H1 (cell line): ENCODE measurements around the gene SMYD3. TPM values are rescaled to one million over a fixed set of nuclear protein-coding genes. Genes with fewer than 3 reads are reported as not detected.

ENCODE experiments used
- CTCF ChIA-PET: fragments of 300-600 bp; sonication (Branson Sonifier 250); formaldehyde crosslinking; loops from one replicate; lab custom pipeline; 2021; ENCODE audit not compliant: partially characterized antibody; lab: Charles Lee
- POLR2A ChIA-PET: fragments of 300-600 bp; sonication (Branson Sonifier 250); formaldehyde crosslinking; loops from one replicate; lab custom pipeline; 2021; ENCODE audit warnings: inconsistent platforms; ENCODE audit not compliant: partially characterized antibody; lab: Charles Lee
- DNase-seq, 2 experiments: peaks; one replicate each; pipeline versions ENCODE4 v3.0.0 to v3.0.0-alpha.2; 2010 to 2022; ENCODE audit warnings: low spot score in 2 of 2, low read depth in 1 of 2, mixed read lengths in 1 of 2
- FAIRE-seq: peaks from 2 replicates; lab custom pipeline; 2011; peaks lifted over from hg19 to GRCh38; lab: Jason Lieb, UNC
- H2AFZ ChIP-seq: 2 replicates; pipeline ENCODE4 v1.8.1; 2012; ENCODE audit warnings: low read length, inconsistent platforms
- H2AK5ac ChIP-seq: 2 replicates; pipeline ENCODE4 v1.6.1; 2013; ENCODE audit warnings: low read depth, low read length
- H2BK120ac ChIP-seq: replicated peaks from 2 replicates; pipeline ENCODE3; 2013; ENCODE audit warnings: low read depth, low read length, inconsistent platforms
- H2BK12ac ChIP-seq: 2 replicates; pipeline ENCODE4 v1.6.1; 2013; ENCODE audit warnings: low read depth, low read length
- H2BK15ac ChIP-seq: 2 replicates; pipeline ENCODE4 v1.6.1; 2013; ENCODE audit warnings: low read length
- H2BK20ac ChIP-seq: 2 replicates; pipeline ENCODE4 v1.6.1; 2013; ENCODE audit warnings: low read length
- H2BK5ac ChIP-seq: 2 replicates; pipeline ENCODE4 v1.6.1; 2013; ENCODE audit warnings: low read depth, low read length
- H3K14ac ChIP-seq: 2 replicates; pipeline ENCODE4 v1.6.1; 2013; ENCODE audit warnings: inconsistent platforms; ENCODE audit not compliant: insufficient read length
- H3K18ac ChIP-seq: 2 replicates; pipeline ENCODE4 v1.6.1; 2013; ENCODE audit warnings: low read length; ENCODE audit errors: extremely low read depth
- H3K23ac ChIP-seq: 2 replicates; pipeline ENCODE4 v1.6.1; 2013; ENCODE audit warnings: inconsistent platforms; ENCODE audit not compliant: insufficient read length
- H3K23me2 ChIP-seq: 2 replicates; pipeline ENCODE4 v1.6.1; 2013; ENCODE audit warnings: low read depth, low read length
- H3K27ac ChIP-seq: 2 replicates; pipeline ENCODE4 v1.6.1; 2011; ENCODE audit warnings: low read depth, low read length, inconsistent platforms
- H3K27me3 ChIP-seq, 4 experiments: replicated peaks in 1 of 4; 1 replicate in 1 of 4; 2 replicates in 3 of 4; pipeline versions ENCODE4 v1.6.1 to v1.8.1; 2011 to 2013; ENCODE audit warnings: low read length in 3 of 4, mild to moderate bottlenecking in 3 of 4, inconsistent platforms in 2 of 4, mixed read lengths in 2 of 4, moderate library complexity in 1 of 4; ENCODE audit not compliant: control insufficient read depth in 3 of 4, insufficient read depth in 3 of 4; ENCODE audit errors: extremely low read depth in 1 of 4
- H3K36me3 ChIP-seq, 4 experiments: 2 replicates each; pipeline versions ENCODE4 v1.6.1 to v1.8.1; 2011 to 2013; ENCODE audit warnings: mild to moderate bottlenecking in 4 of 4, low read length in 3 of 4, moderate library complexity in 2 of 4, control low read depth in 1 of 4, inconsistent platforms in 1 of 4; ENCODE audit not compliant: insufficient read depth in 4 of 4, control insufficient read depth in 2 of 4
- H3K4ac ChIP-seq: replicated peaks from 2 replicates; pipeline ENCODE3; 2013; ENCODE audit warnings: low read length, low read depth, mixed read lengths, inconsistent platforms; ENCODE audit not compliant: insufficient read length
- H3K4me1 ChIP-seq, 4 experiments: replicated peaks in 1 of 4; 1 replicate in 1 of 4; 2 replicates in 3 of 4; pipeline versions ENCODE4 v1.6.1 to v1.8.1; 2011 to 2013; ENCODE audit warnings: low read length in 3 of 4, inconsistent platforms in 2 of 4, mixed read lengths in 1 of 4; ENCODE audit not compliant: insufficient read depth in 4 of 4, control insufficient read depth in 3 of 4
- H3K4me2 ChIP-seq, 2 experiments: 2 replicates each; pipeline versions ENCODE4 v1.6.1 to v1.8.1; 2011 to 2013; ENCODE audit warnings: low read depth in 2 of 2, low read length in 2 of 2, control low read depth in 1 of 2, inconsistent platforms in 1 of 2, mild to moderate bottlenecking in 1 of 2; ENCODE audit not compliant: insufficient read depth in 1 of 2
- H3K4me3 ChIP-seq, 4 experiments: fragments of 200-600, 300-600 bp in 1 of 4; sonication (generic), shearing (Covaris generic), sonication (Bioruptor Twin) in 1 of 4; 2 replicates each; pipeline versions ENCODE4 v1.5.1 to v1.8.1; 2011 to 2016; ENCODE audit warnings: low read length in 4 of 4, low read depth in 3 of 4, control low read depth in 2 of 4, inconsistent platforms in 2 of 4, mild to moderate bottlenecking in 2 of 4, mixed read lengths in 1 of 4, moderate library complexity in 1 of 4; ENCODE audit not compliant: insufficient read depth in 2 of 4; ENCODE audit errors: extremely low read depth in 1 of 4
- H3K56ac ChIP-seq: replicated peaks from 2 replicates; pipeline ENCODE3; 2013; ENCODE audit warnings: low read depth, mild to moderate bottlenecking, mixed read lengths, low read length, inconsistent platforms; ENCODE audit not compliant: insufficient read length
- H3K79me1 ChIP-seq: 2 replicates; pipeline ENCODE4 v1.6.1; 2013; ENCODE audit warnings: low read depth, low read length, control low read depth
- H3K79me2 ChIP-seq, 2 experiments: 2 replicates each; pipeline versions ENCODE4 v1.6.1 to v1.8.1; 2012 to 2013; ENCODE audit warnings: low read length in 2 of 2, mild to moderate bottlenecking in 2 of 2, inconsistent platforms in 1 of 2; ENCODE audit not compliant: insufficient read depth in 2 of 2, control insufficient read depth in 1 of 2
- H3K9ac ChIP-seq, 4 experiments: replicated peaks in 1 of 4; 1 replicate in 1 of 4; 2 replicates in 3 of 4; pipeline versions ENCODE4 v1.6.1 to v1.8.1; 2011 to 2013; ENCODE audit warnings: low read depth in 3 of 4, low read length in 3 of 4, control low read depth in 2 of 4, mild to moderate bottlenecking in 2 of 4, moderate library complexity in 2 of 4, inconsistent platforms in 1 of 4; ENCODE audit errors: extremely low read depth in 1 of 4
- H3K9me3 ChIP-seq, 2 experiments: 2 replicates each; pipeline versions ENCODE4 v1.6.1 to v1.8.1; 2012 to 2013; ENCODE audit warnings: mild to moderate bottlenecking in 2 of 2, moderate library complexity in 2 of 2, control low read depth in 1 of 2, inconsistent platforms in 1 of 2, low read depth in 1 of 2, low read length in 1 of 2, mixed read lengths in 1 of 2; ENCODE audit not compliant: insufficient read depth in 2 of 2
- H4K20me1 ChIP-seq, 2 experiments: replicated peaks in 1 of 2; 2 replicates each; pipeline versions ENCODE3 to v1.8.1; 2011 to 2013; ENCODE audit warnings: inconsistent platforms in 2 of 2, low read length in 2 of 2, mild to moderate bottlenecking in 1 of 2; ENCODE audit not compliant: insufficient read depth in 2 of 2, control insufficient read depth in 1 of 2
- H4K5ac ChIP-seq: 2 replicates; pipeline ENCODE4 v1.6.1; 2013; ENCODE audit warnings: low read length, low read depth, mixed read lengths, inconsistent platforms; ENCODE audit not compliant: insufficient read length
- H4K8ac ChIP-seq: 2 replicates; pipeline ENCODE4 v1.8.0; 2013; ENCODE audit warnings: mild to moderate bottlenecking, moderate library complexity, low read length, inconsistent platforms; ENCODE audit not compliant: insufficient read depth; ENCODE audit errors: extremely low read depth
- H4K91ac ChIP-seq: replicated peaks from 2 replicates; pipeline ENCODE3; 2013; ENCODE audit warnings: low read length, mixed read lengths, inconsistent platforms; ENCODE audit not compliant: insufficient read length
- CBX5 ChIP-seq: fragments of 300-800, 300-1000 bp; sonication (generic); IDR thresholded peaks from 2 replicates; pipeline ENCODE4 v1.7.1; 2016; ENCODE audit warnings: antibody characterized with exemption, low read length, low read depth
- CHD1 ChIP-seq: IDR thresholded peaks from 2 replicates; pipeline ENCODE4 v1.6.1; 2012; ENCODE audit warnings: low read depth, low read length, improper control_type of control experiment
- CTBP2 ChIP-seq: IDR thresholded peaks from 2 replicates; pipeline ENCODE4 v1.7.0; 2011; ENCODE audit warnings: borderline replicate concordance, mild to moderate bottlenecking, moderate library complexity, mixed read lengths, low read length; ENCODE audit not compliant: insufficient read depth, insufficient read length
- EP300 ChIP-seq, 2 experiments: IDR thresholded peaks; 1 replicate in 1 of 2; 2 replicates in 1 of 2; pipeline ENCODE4 v1.6.1; 2011 to 2012; ENCODE audit warnings: low read depth in 2 of 2, low read length in 2 of 2, mild to moderate bottlenecking in 2 of 2, borderline replicate concordance in 1 of 2, inconsistent platforms in 1 of 2, moderate library complexity in 1 of 2
- JUND ChIP-seq: IDR thresholded peaks from 2 replicates; pipeline ENCODE4 v1.6.1; 2011; ENCODE audit warnings: mild to moderate bottlenecking, improper control_type of control experiment, low read length
- POLR2A ChIP-seq, 2 experiments: IDR thresholded peaks; 1 replicate in 1 of 2; 2 replicates in 1 of 2; pipeline ENCODE4 v1.6.1; 2011; ENCODE audit warnings: low read depth in 2 of 2, low read length in 2 of 2, mild to moderate bottlenecking in 2 of 2; ENCODE audit errors: control extremely low read depth in 1 of 2
- SAP30 ChIP-seq: fragments of 300-600 bp; sonication (generic); IDR thresholded peaks from 2 replicates; pipeline ENCODE4 v1.7.1; 2012; ENCODE audit warnings: low read length, moderate library complexity, mild to moderate bottlenecking, inconsistent platforms; ENCODE audit not compliant: insufficient read depth, insufficient replicate concordance
- SIRT6 ChIP-seq: IDR thresholded peaks from one replicate; pipeline ENCODE4 v1.7.1; 2012; ENCODE audit warnings: low read length, inconsistent platforms
- SIX5 ChIP-seq: IDR thresholded peaks from 2 replicates; pipeline ENCODE4 v1.6.1; 2011; ENCODE audit warnings: mild to moderate bottlenecking, low read depth, low read length
- SP4 ChIP-seq: IDR thresholded peaks from 2 replicates; pipeline ENCODE4 v1.6.1; 2012; ENCODE audit warnings: low read length, inconsistent platforms
- WGBS, 2 experiments: shearing (Covaris generic) in 1 of 2; methylation state at CpG; one replicate each; pipeline versions ENCODE4 v1.1.6 to v1.1.7; 2013 to 2015; ENCODE audit warnings: low lambda C conversion rate in 2 of 2, mixed read lengths in 2 of 2, inconsistent platforms in 1 of 2, low coverage in 1 of 2, missing lambda C conversion rate in 1 of 2; ENCODE audit not compliant: insufficient replicate concordance in 2 of 2, insufficient coverage in 1 of 2, insufficient read length in 1 of 2; ENCODE audit errors: extremely low coverage in 1 of 2, missing lambda C conversion rate in 1 of 2; 5-methylcytosine and 5-hydroxymethylcytosine counted together
- polyA plus RNA-seq, 7 experiments: library from polyadenylated mRNA; depleted of rRNA in 3 of 7; stranded (reverse) in 5 of 7; unstranded in 2 of 7; fragments of >200 nt in 5 of 7; fragments of 200-250 nt in 2 of 7; gene quantifications; 1 replicate in 5 of 7; 2 replicates in 1 of 7; 4 replicates in 1 of 7; pipeline versions ENCODE4 v1.2.1 to v1.2.3, GENCODE V29; 2011 to 2013; ENCODE audit warnings: missing spikeins in 2 of 7, mixed read lengths in 2 of 7
- total RNA-seq: library from RNA; stranded (reverse); fragmentation: NEBNext Ultra II Directional; extraction: Animal tissue kit (Norgen Biotek cat#: 25700); gene quantifications from 2 replicates; pipeline ENCODE4 v1.2.1, GENCODE V29; 2021
- TF ChIP-seq, protein P1 (sequence below): IDR thresholded peaks from 2 replicates; pipeline ENCODE4 v1.6.1; 2012; ENCODE audit warnings: low read length, inconsistent platforms

SMYD3 gene
- total and polyA plus RNA-seq, 2 of the 8 experiments (the other 6 are each of a cell fraction or from before 2014, with no cell fraction given): 17.3 to 25.4 TPM

DNA sequence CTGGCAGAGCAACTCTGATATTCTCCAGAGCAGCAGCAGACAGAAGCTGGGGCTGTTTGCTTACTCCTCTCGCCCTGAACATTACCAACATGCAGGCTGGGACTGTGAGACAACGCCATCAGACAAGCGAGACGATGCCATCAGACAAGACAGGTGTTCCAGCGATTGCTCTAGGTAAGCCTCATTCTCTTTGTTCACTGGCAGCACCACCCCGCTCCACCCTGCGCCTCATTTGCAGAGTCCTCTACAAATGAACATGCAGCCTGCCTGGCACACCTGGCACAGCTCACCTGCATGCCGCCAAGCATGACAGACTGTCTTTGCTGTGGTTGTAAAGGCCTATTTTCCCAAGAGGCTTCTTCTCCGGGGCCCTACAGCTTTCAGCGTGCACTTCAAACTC, 346.2 kb downstream of the SMYD3 start:
- no peak for FAIRE-seq
- no peak overlapping the region for H2AK5ac ChIP-seq
- no peaks in the 10 kb centered on the region for H3K9me3 ChIP-seq
- H3K18ac ChIP-seq: no peak overlapping the region
- 91% methylated on average over 10 of the region's 10 CpGs; no CpG with 5 or more reads in 1 of the 2 experiments for WGBS, 2 experiments
- H2BK20ac ChIP-seq: no peak overlapping the region
- H3K79me2 ChIP-seq: no peaks in the 10 kb centered on the region
- ChIA-PET POLR2A (no interaction called here), CTCF (interaction anchor here (0.5 to 1.1 kb wide), 4 partner anchors 9 to 652 kb away, joined by 3 to 6 read pairs (median 4); no protein-coding TSS in a partner anchor)
- peak overlapping the region in 1 of 4 experiments; percentile 18; a peak in 1 of 7 replicates for H3K9ac ChIP-seq
- H4K5ac ChIP-seq: no peak overlapping the region
- no peak overlapping the region for H4K91ac ChIP-seq
- H3K4me1 ChIP-seq: peaks cover 0 to 3% (median 0%) of the 10 kb centered on the region in 4 experiments; a peak in 1 of 7 replicates
- H3K23me2 ChIP-seq: no peaks in the 10 kb centered on the region
- no peak overlapping the region for H2AFZ ChIP-seq
- H3K56ac ChIP-seq: no peak overlapping the region
- no peak overlapping the region for H2BK5ac ChIP-seq
- no peak overlapping the region for H3K4me2 ChIP-seq
- H2BK120ac ChIP-seq: no peak overlapping the region
- no peak overlapping the region for H3K27ac ChIP-seq
- no peak overlapping the region for H4K8ac ChIP-seq
- H3K27me3 ChIP-seq: no peaks in the 10 kb centered on the region
- no peak overlapping the region for H3K23ac ChIP-seq
- H3K79me1 ChIP-seq: no peaks in the 10 kb centered on the region
- no peaks in the 10 kb centered on the region for H3K36me3 ChIP-seq
- H3K14ac ChIP-seq: no peak overlapping the region
- H3K4me3 ChIP-seq: no peak overlapping the region
- H4K20me1 ChIP-seq: no peaks in the 10 kb centered on the region
- H2BK12ac ChIP-seq: no peak overlapping the region
- no peak for DNase-seq
- no peak overlapping the region for H3K4ac ChIP-seq
- H2BK15ac ChIP-seq: no peak overlapping the region
- TF ChIP-seq SAP30: no peak
- no peak for TF ChIP-seq SIX5
- TF ChIP-seq SP4: no peak
- no peak for TF ChIP-seq JUND
- no peak for TF ChIP-seq CBX5
- no peak for TF ChIP-seq POLR2A (IDR thresholded peaks at IDR 0.05; ENCODE audit: control extremely low read depth in 1 of 2, low read depth in 2 of 2, low read length in 2 of 2)
- no peak for TF ChIP-seq SIRT6
- TF ChIP-seq CTBP2: no peak
- no peak for TF ChIP-seq CHD1
- TF ChIP-seq, protein P1, sequence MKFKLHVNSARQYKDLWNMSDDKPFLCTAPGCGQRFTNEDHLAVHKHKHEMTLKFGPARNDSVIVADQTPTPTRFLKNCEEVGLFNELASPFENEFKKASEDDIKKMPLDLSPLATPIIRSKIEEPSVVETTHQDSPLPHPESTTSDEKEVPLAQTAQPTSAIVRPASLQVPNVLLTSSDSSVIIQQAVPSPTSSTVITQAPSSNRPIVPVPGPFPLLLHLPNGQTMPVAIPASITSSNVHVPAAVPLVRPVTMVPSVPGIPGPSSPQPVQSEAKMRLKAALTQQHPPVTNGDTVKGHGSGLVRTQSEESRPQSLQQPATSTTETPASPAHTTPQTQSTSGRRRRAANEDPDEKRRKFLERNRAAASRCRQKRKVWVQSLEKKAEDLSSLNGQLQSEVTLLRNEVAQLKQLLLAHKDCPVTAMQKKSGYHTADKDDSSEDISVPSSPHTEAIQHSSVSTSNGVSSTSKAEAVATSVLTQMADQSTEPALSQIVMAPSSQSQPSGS: no peak
- TF ChIP-seq EP300 (IDR thresholded peaks at IDR 0.05; ENCODE audit: borderline replicate concordance in 1 of 2, low read depth in 2 of 2, low read length in 2 of 2): no peak
